ENCODE measurements around the gene KREMEN1.

KREMEN1 gene

DNA sequence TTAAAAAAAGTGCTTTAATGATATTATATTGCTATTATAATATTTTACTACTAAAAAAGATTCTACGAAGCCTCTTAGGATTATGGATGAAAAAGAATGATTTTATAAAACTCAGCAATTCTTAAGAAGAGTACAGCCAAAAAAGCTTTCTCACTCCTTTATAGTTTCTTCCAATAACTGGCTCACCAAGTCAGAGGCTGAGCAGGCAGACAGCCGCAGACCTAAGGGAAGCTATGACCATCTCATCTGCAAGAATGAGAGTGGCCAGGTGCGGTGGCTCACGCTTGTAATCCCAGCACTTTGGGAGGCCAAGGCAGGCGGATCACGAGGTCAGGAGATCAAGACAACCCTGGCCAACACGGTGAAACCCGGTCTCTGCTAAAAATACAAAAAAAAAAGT is 120.2 kb downstream of the KREMEN1 start:
- TF ChIP-seq, protein P1, sequence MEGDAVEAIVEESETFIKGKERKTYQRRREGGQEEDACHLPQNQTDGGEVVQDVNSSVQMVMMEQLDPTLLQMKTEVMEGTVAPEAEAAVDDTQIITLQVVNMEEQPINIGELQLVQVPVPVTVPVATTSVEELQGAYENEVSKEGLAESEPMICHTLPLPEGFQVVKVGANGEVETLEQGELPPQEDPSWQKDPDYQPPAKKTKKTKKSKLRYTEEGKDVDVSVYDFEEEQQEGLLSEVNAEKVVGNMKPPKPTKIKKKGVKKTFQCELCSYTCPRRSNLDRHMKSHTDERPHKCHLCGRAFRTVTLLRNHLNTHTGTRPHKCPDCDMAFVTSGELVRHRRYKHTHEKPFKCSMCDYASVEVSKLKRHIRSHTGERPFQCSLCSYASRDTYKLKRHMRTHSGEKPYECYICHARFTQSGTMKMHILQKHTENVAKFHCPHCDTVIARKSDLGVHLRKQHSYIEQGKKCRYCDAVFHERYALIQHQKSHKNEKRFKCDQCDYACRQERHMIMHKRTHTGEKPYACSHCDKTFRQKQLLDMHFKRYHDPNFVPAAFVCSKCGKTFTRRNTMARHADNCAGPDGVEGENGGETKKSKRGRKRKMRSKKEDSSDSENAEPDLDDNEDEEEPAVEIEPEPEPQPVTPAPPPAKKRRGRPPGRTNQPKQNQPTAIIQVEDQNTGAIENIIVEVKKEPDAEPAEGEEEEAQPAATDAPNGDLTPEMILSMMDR (IDR thresholded peaks at IDR 0.05; ENCODE audit: low read depth, low read length) = no peak
- DNase-seq = no peak
- H3K36me3 ChIP-seq = no peaks in the 10 kb centered on the region
- H3K9me3 ChIP-seq = no peaks in the 10 kb centered on the region
- no peak overlapping the region for H3K4me3 ChIP-seq (ENCODE audit: low read depth, low read length)
- H3K27me3 ChIP-seq = no peaks in the 10 kb centered on the region
- H3K4me1 ChIP-seq = peaks cover 6% of the 10 kb centered on the region; the same call in 1 of the 2 replicates

DNA sequence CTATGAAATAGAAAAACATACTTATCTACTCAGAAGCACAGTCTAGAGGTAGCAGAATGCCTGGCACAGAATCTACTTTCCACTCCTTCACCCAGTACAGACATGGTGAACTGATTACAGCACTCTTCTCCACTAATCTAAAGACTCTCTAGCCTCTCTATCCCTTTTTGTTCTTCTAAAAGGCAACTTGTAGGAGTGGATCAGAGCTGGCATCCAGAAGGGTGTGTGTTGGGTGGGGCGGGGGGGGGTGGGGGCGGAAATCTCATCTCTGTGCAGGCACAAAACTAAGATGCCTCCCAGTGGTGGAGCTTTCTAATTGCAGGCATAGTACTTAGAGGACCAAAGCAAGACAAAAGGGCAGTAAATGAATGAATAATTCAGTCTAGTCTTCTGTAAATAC is 121.3 kb downstream of the KREMEN1 start:
- Histone ChIP-seq H3K4me1 (peaks cover 6% of the 10 kb centered on the region; the same call in 1 of the 2 replicates), H3K9me3 (no peaks in the 10 kb centered on the region), H3K4me3 (ENCODE audit: low read depth, low read length) (no peak overlapping the region), H3K27me3 (no peaks in the 10 kb centered on the region), H3K36me3 (no peaks in the 10 kb centered on the region)
- DNase-seq = no peak
- TF ChIP-seq, protein P1 (IDR thresholded peaks at IDR 0.05; ENCODE audit: low read depth, low read length) = peak; percentile 29

DNA sequence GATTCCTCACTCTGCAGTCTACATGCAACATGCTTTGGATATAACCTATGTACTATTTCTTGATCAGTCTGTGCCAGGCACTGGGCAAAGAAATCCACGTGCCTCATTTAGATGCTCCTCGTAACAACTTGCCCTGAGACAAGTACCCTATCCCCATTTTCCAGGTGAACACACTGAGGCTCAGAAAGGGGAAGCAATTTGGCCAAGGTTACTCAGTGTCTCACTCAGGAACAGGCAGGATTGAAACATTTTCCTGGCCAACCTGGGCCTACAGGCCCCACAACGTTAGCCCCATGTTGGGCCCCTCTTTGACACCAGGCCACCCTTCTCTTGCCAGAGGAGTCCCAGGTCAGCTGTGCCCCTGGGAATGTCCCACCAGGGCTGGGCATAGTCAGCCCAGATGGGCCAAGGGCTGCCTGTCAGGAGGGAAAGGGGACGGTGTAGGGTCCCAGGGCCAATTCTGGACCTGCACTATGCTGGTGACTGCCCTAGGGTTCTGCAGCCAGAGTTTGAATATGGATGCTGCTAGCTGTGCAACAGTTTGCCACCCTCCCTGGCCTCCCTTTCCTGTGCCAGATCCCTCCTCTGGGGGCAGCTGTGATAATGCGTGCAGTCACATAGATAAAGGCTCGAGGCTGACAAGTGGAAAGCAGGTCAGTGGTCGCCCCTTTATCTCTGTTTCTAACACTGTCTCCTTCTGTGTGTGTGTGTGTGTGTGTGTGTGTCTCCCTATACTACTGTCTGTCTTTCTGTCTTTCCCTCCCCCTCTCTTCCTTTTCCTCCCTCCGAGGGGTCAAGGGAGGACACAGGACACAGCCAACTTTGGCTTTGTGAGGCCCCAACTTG is 122.5 kb downstream of the KREMEN1 start:
- Histone ChIP-seq H3K4me3 (ENCODE audit: low read depth, low read length) (no peak overlapping the region), H3K27me3 (no peaks in the 10 kb centered on the region), H3K36me3 (no peaks in the 10 kb centered on the region), H3K4me1 (peaks cover 6% of the 10 kb centered on the region; the same call in 1 of the 2 replicates), H3K9me3 (no peaks in the 10 kb centered on the region)
- DNase-seq = peak; percentile 52
- TF ChIP-seq, protein P1 (IDR thresholded peaks at IDR 0.05; ENCODE audit: low read depth, low read length) = 0 out of 2 replicates have a peak, but pooled peaks have one; percentile 8

DNA sequence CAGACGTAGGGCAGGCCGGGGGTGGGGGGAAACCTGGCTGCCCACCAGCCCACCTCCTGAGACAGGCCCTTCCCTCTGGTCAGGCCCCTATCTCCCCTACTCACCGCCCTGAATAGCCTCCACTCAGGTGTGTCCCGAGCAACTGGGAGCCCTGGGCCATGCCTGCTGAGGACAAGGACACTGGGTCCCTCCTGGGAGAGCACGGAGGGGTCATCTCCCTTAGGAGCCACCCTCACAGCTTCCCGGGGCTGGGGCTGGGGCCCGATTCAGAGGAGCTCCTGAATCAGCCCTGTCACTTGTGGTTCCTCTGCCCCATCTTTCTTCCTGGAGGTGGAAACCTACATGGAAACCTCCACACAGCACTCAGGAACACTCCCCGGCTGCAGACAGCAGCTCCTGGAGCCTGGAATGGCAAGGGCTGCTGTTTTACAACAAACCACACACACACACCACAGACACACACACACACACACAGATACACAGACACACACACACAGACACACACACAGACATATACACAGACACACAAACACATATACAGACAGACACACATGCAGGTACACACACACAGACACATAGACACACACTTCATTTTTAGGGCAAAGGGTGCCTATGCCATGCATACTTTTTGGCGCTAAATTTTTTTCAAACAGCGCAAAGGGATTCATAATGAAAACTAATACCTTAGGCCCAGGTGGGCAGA is 123.3 kb downstream of the KREMEN1 start:
- TF ChIP-seq, protein P1 (IDR thresholded peaks at IDR 0.05; ENCODE audit: low read depth, low read length) = no peak
- H3K4me3 ChIP-seq (ENCODE audit: low read depth, low read length) = no peak overlapping the region
- H3K27me3 ChIP-seq = no peaks in the 10 kb centered on the region
- H3K36me3 ChIP-seq = no peaks in the 10 kb centered on the region
- H3K9me3 ChIP-seq = no peaks in the 10 kb centered on the region
- peaks cover 6% of the 10 kb centered on the region; the same call in 1 of the 2 replicates for H3K4me1 ChIP-seq
- no peak for DNase-seq

DNA sequence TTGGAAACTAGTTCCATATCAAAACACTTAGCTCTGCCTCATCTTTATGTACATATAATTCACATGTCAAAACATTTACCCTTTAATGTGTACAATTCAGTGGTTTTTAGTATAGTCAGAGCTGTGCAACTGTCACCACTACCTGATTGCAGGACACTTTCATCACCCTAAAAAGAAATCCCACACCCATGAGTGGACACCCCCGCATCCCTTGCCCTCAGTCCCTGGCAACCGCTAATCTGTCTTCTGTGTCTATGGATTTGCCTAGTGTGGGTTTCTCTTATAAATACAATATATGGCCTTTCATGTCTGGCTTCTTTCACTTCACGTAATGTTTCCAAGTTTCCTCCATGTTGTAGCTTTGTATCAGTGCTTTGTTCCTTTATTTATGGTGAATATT is 124.3 kb downstream of the KREMEN1 start:
- TF ChIP-seq, protein P1 (IDR thresholded peaks at IDR 0.05; ENCODE audit: low read depth, low read length) = no peak
- no peaks in the 10 kb centered on the region for H3K9me3 ChIP-seq
- no peak for DNase-seq
- no peak overlapping the region for H3K4me3 ChIP-seq (ENCODE audit: low read depth, low read length)
- H3K36me3 ChIP-seq = no peaks in the 10 kb centered on the region
- no peaks in the 10 kb centered on the region for H3K27me3 ChIP-seq
- H3K4me1 ChIP-seq = peaks cover 6% of the 10 kb centered on the region; the same call in 1 of the 2 replicates

Data from BE2C (cell line).